ENCODE data around the gene DHRSX.

DHRSX gene

GRCh38 chrX:2342281-2342688 lies 158.5 kb downstream of the DHRSX start:
- TF ChIP-seq ZNF132 (tag by site-specific recombination; IDR thresholded peaks at IDR 0.05; ENCODE audit: borderline replicate concordance), result no peak
- no peak for TF ChIP-seq BCL11B (tag by site-specific recombination; IDR thresholded peaks at IDR 0.05; ENCODE audit: low read depth)
- TF ChIP-seq ZNF843 (tag by site-specific recombination; IDR thresholded peaks at IDR 0.05), result no peak
- TF ChIP-seq ZNF174 (tag by site-specific recombination; IDR thresholded peaks at IDR 0.05), result no peak
- TF ChIP-seq ZNF16 (tag by site-specific recombination; IDR thresholded peaks at IDR 0.05; ENCODE audit: low read depth), result no peak
- no peak for TF ChIP-seq ZNF266 (tag by site-specific recombination; IDR thresholded peaks at IDR 0.05; ENCODE audit: low read depth)
- no peak for TF ChIP-seq ZNF658 (tag by site-specific recombination; IDR thresholded peaks at IDR 0.05)
- TF ChIP-seq AEBP2 (tag by site-specific recombination; IDR thresholded peaks at IDR 0.05; ENCODE audit: borderline replicate concordance), result no peak
- no peak for TF ChIP-seq ZNF274 (IDR thresholded peaks at IDR 0.05; ENCODE audit: low read length)
- no peak for TF ChIP-seq ZNF274 (tag by site-specific recombination; IDR thresholded peaks at IDR 0.05; ENCODE audit: borderline replicate concordance)
- no peak for TF ChIP-seq ZNF37A (tag by site-specific recombination; IDR thresholded peaks at IDR 0.05)
- TF ChIP-seq ZNF239 (tag by site-specific recombination; IDR thresholded peaks at IDR 0.05), result no peak
- TF ChIP-seq ZNF324 (tag by site-specific recombination; IDR thresholded peaks at IDR 0.05), result no peak
- no peak for TF ChIP-seq ZNF18 (tag by site-specific recombination; IDR thresholded peaks at IDR 0.05)
- no peak for TF ChIP-seq BCL11A (tag by site-specific recombination; IDR thresholded peaks at IDR 0.05; ENCODE audit: low read depth)
- ChIA-PET CTCF (no interaction called here), POLR2A (no interaction called here)
- no peak overlapping the region for H3K27ac ChIP-seq (ENCODE audit: extremely low read depth, low read depth, low read length)
- H3K4me3 ChIP-seq (ENCODE audit: low read depth, low read length), result no peak overlapping the region
- no peaks in the 10 kb centered on the region for H3K4me1 ChIP-seq (ENCODE audit: control insufficient read depth, insufficient read depth, low read length)
- no peaks in the 10 kb centered on the region for H3K9me3 ChIP-seq (ENCODE audit: control insufficient read depth, insufficient read depth, low read depth, low read length)
- H3K36me3 ChIP-seq (ENCODE audit: control insufficient read depth in 2 of 2, insufficient read depth in 1 of 2, low read length in 2 of 2), result no peaks in the 10 kb centered on the region

GRCh38 chrX:2340991-2341390 lies 159.8 kb downstream of the DHRSX start:
- no peaks in the 10 kb centered on the region for H3K36me3 ChIP-seq (ENCODE audit: control insufficient read depth in 2 of 2, insufficient read depth in 1 of 2, low read length in 2 of 2)
- H3K4me3 ChIP-seq (ENCODE audit: low read depth, low read length), result no peak overlapping the region
- CTCF ChIA-PET, result no interaction called here
- H3K27ac ChIP-seq (ENCODE audit: extremely low read depth, low read depth, low read length), result no peak overlapping the region
- no peak for TF ChIP-seq ZSCAN18 (tag by site-specific recombination; IDR thresholded peaks at IDR 0.05)
- no peak for TF ChIP-seq ZNF548 (tag by site-specific recombination; IDR thresholded peaks at IDR 0.05)
- TF ChIP-seq GLIS1 (tag by site-specific recombination; IDR thresholded peaks at IDR 0.05), result no peak
- H3K9me3 ChIP-seq (ENCODE audit: control insufficient read depth, insufficient read depth, low read depth, low read length), result no peaks in the 10 kb centered on the region
- H3K4me1 ChIP-seq (ENCODE audit: control insufficient read depth, insufficient read depth, low read length), result no peaks in the 10 kb centered on the region
- POLR2A ChIA-PET, result no interaction called here

- CTCF ChIA-PET, result no interaction called here
Observed at GRCh38 chrX:2336181-2336580, 164.6 kb downstream of the DHRSX start.

More at GRCh38 chrX:2336181-2336580, 164.6 kb downstream of the DHRSX start:
- H3K27ac ChIP-seq (ENCODE audit: extremely low read depth, low read depth, low read length), result no peak overlapping the region
- POLR2A ChIA-PET, result no interaction called here
- no peaks in the 10 kb centered on the region for H3K9me3 ChIP-seq (ENCODE audit: control insufficient read depth, insufficient read depth, low read depth, low read length)
- no peaks in the 10 kb centered on the region for H3K36me3 ChIP-seq (ENCODE audit: control insufficient read depth in 2 of 2, insufficient read depth in 1 of 2, low read length in 2 of 2)
- no peaks in the 10 kb centered on the region for H3K4me1 ChIP-seq (ENCODE audit: control insufficient read depth, insufficient read depth, low read length)
- H3K4me3 ChIP-seq (ENCODE audit: low read depth, low read length), result no peak overlapping the region
- TF ChIP-seq ZBTB7A (tag by site-specific recombination; IDR thresholded peaks at IDR 0.05; ENCODE audit: low read depth) (no peak), SETDB1 (IDR thresholded peaks at IDR 0.05; ENCODE audit: insufficient read length, low read length) (no peak), ZNF664 (tag by site-specific recombination; IDR thresholded peaks at IDR 0.05) (no peak), ZNF391 (tag by site-specific recombination; IDR thresholded peaks at IDR 0.05; ENCODE audit: borderline replicate concordance, low read depth) (no peak), GLIS2 (tag by site-specific recombination; IDR thresholded peaks at IDR 0.05) (no peak), ZNF610 (tag by site-specific recombination; IDR thresholded peaks at IDR 0.05; ENCODE audit: borderline replicate concordance) (no peak), ZNF792 (tag by site-specific recombination; IDR thresholded peaks at IDR 0.05) (no peak), ZNF416 (tag by site-specific recombination; IDR thresholded peaks at IDR 0.05) (no peak)

Measured in HEK293 (cell line).